K562 (cell line): Measurements from ENCODE around the gene C9. TPM values are rescaled to one million over a fixed set of nuclear protein-coding genes. Genes with fewer than 3 reads are reported as not detected.

ENCODE experiments used
- BRCA1 ChIP-seq, 2 experiments: fragments of 450-650 bp in 1 of 2; sonication (generic) in 1 of 2; formaldehyde crosslinking in 1 of 2; IDR thresholded peaks; 2 replicates each; pipeline versions ENCODE4 v1.5.0 to v1.6.1; 2017 to 2020; ENCODE audit warnings: mild to moderate bottlenecking in 1 of 2, missing genetic modification reagents in 1 of 2
- E2F5 ChIP-seq: sonication (generic); formaldehyde crosslinking; IDR thresholded peaks from 2 replicates; pipeline ENCODE4 v1.8.0; 2022; ENCODE audit warnings: mild to moderate bottlenecking, missing genetic modification reagents
- FOXO4 ChIP-seq: fragments of 450-650 bp; formaldehyde crosslinking; IDR thresholded peaks from 2 replicates; pipeline ENCODE4 v1.4.0; 2020; ENCODE audit warnings: mild to moderate bottlenecking, moderate library complexity
- KAT2B ChIP-seq: IDR thresholded peaks from one replicate; pipeline ENCODE4 v1.6.1; 2012; ENCODE audit warnings: low read depth, mild to moderate bottlenecking, control low read depth, inconsistent platforms, low read length, moderate library complexity
- MGA ChIP-seq: fragments of 450-650 bp; IDR thresholded peaks from 2 replicates; pipeline ENCODE4 v1.6.1; 2016; ENCODE audit warnings: mild to moderate bottlenecking, moderate library complexity
- NFIC ChIP-seq: fragments of 450-650 bp; IDR thresholded peaks from 2 replicates; pipeline ENCODE4 v1.6.1; 2017; ENCODE audit warnings: mild to moderate bottlenecking, inconsistent platforms
- TSHZ1 ChIP-seq: fragments of 250-450 bp; sonication (Bioruptor Pico); IDR thresholded peaks from 2 replicates; pipeline ENCODE4 v1.4.0; 2020; ENCODE audit warnings: mild to moderate bottlenecking, moderate library complexity
- VEZF1 ChIP-seq: fragments of 200-800 bp; sonication (Bioruptor generic); IDR thresholded peaks from 2 replicates; pipeline ENCODE4 v1.6.1; 2017; ENCODE audit warnings: missing genetic modification characterization, missing compliant biosample characterization
- ZNF12 ChIP-seq: sonication (generic); formaldehyde crosslinking; IDR thresholded peaks from 2 replicates; pipeline ENCODE4 v1.4.0; 2020; ENCODE audit warnings: mild to moderate bottlenecking, missing genetic modification reagents
- polyA plus RNA-seq, 8 experiments: library from polyadenylated mRNA; depleted of rRNA in 4 of 8; stranded (reverse) in 5 of 8; unstranded in 3 of 8; fragments of >200 nt; fragmentation: Nextera tagmentation in 2 of 8; fragmentation: Illumina TruSeq in 1 of 8; extraction: Ambion mirVana in 2 of 8; extraction: Trizol in 1 of 8; gene quantifications; 2 replicates each; pipeline versions ENCODE4 v1.2.1 to v1.2.3, GENCODE V29; 2011 to 2014; ENCODE audit warnings: inconsistent platforms in 1 of 8, missing spikeins in 1 of 8
- total RNA-seq, 7 experiments: library from RNA; depleted of rRNA in 6 of 7; stranded (reverse); fragments of >200 nt in 6 of 7; fragmentation: Illumina TruSeq in 2 of 7; extraction: Trizol in 2 of 7; gene quantifications; 2 replicates each; pipeline versions ENCODE4 v1.2.1 to v1.2.3, GENCODE V29; 2011 to 2021; ENCODE audit warnings: low replicate concordance in 1 of 7

Gene C9
- total and polyA plus RNA-seq, 9 of the 15 experiments (the other 6 are each of a cell fraction or from before 2014, with no cell fraction given) = 0.08 to 0.38 TPM; not detected in 7

GRCh38 chr5:39371367-39371635, 7.0 kb upstream of the C9 start (continued):
- TF ChIP-seq E2F5 (CRISPR knock-in tag) = no peak
- no peak for TF ChIP-seq FOXO4 (CRISPR knock-in tag)
- TF ChIP-seq NFIC = no peak
- no peak for TF ChIP-seq ZNF12 (CRISPR knock-in tag)
- TF ChIP-seq VEZF1 = no peak
- TF ChIP-seq KAT2B = no peak
- TF ChIP-seq MGA = no peak
- TF ChIP-seq BRCA1 (IDR thresholded peaks at IDR 0.05) = no peak
- no peak for TF ChIP-seq BRCA1 (CRISPR knock-in tag; IDR thresholded peaks at IDR 0.05)
- no peak for TF ChIP-seq TSHZ1 (CRISPR knock-in tag)
